GM23338 (cell line): ENCODE results near the gene TMBIM1. TPM values are rescaled to one million over a fixed set of nuclear protein-coding genes. Genes with fewer than 3 reads are reported as not detected.

Experiments
- ATAC-seq: fragments of 200-7000 bp; cut with Tn5 transposase; 3 replicates; pipeline ENCODE4 v1.9.1; 2020
- DNase-seq: peaks from one replicate; pipeline ENCODE4 v3.0.0-alpha.2; 2015; ENCODE audit warnings: low spot score
- H2AFZ ChIP-seq: fragments of 200-600 bp; sonication (generic); 2 replicates; pipeline ENCODE4 v1.8.0; 2016; ENCODE audit warnings: antibody characterized with exemption, mild to moderate bottlenecking, moderate library complexity
- H3F3A ChIP-seq: fragments of 200-600 bp; sonication (generic); replicated peaks from 2 replicates; pipeline ENCODE4 v1.8.0; 2017; ENCODE audit warnings: antibody characterized with exemption, mixed run types, low read depth
- H3K27ac ChIP-seq: fragments of 200-600 bp; sonication (generic); 2 replicates; pipeline ENCODE4 v1.6.1; 2016; ENCODE audit warnings: low read depth
- H3K27me3 ChIP-seq: fragments of 200-600 bp; sonication (generic); 2 replicates; pipeline ENCODE4 v1.8.0; 2016; ENCODE audit warnings: mild to moderate bottlenecking, mixed run types, moderate library complexity; ENCODE audit not compliant: insufficient read depth
- H3K36me3 ChIP-seq: fragments of 200-600 bp; sonication (generic); 2 replicates; pipeline ENCODE4 v1.8.0; 2016; ENCODE audit warnings: mild to moderate bottlenecking; ENCODE audit not compliant: insufficient read depth
- H3K4me1 ChIP-seq: fragments of 200-600 bp; sonication (generic); 2 replicates; pipeline ENCODE4 v1.8.0; 2016; ENCODE audit warnings: mild to moderate bottlenecking, moderate library complexity; ENCODE audit not compliant: insufficient read depth
- H3K4me2 ChIP-seq: fragments of 200-600 bp; sonication (generic); 2 replicates; pipeline ENCODE4 v1.7.1; 2017; ENCODE audit warnings: mixed run types
- H3K4me3 ChIP-seq: fragments of 200-600 bp; sonication (generic); 2 replicates; pipeline ENCODE4 v1.6.1; 2016; ENCODE audit warnings: mixed run types
- H3K79me2 ChIP-seq: fragments of 200-600 bp; sonication (generic); replicated peaks from 2 replicates; pipeline ENCODE4 v1.8.0; 2017; ENCODE audit warnings: mild to moderate bottlenecking; ENCODE audit not compliant: insufficient read depth
- H3K9me2 ChIP-seq: fragments of 200-600 bp; sonication (generic); 2 replicates; pipeline ENCODE4 v1.8.0; 2017; ENCODE audit not compliant: insufficient read depth
- H4K20me1 ChIP-seq: fragments of 200-600 bp; sonication (generic); replicated peaks from 2 replicates; pipeline ENCODE4 v1.8.0; 2017; ENCODE audit warnings: mild to moderate bottlenecking; ENCODE audit not compliant: insufficient read depth
- H3K27ac Mint-ChIP-seq: 2 replicates; pipeline ENCODE4 v1.8.0; 2020; ENCODE audit warnings: inconsistent platforms, mild to moderate bottlenecking, moderate library complexity, mixed read lengths
- H3K27me3 Mint-ChIP-seq: 3 replicates; pipeline ENCODE4 v1.8.0; 2022; ENCODE audit warnings: low read depth, mild to moderate bottlenecking, moderate library complexity, mixed read lengths, inconsistent platforms; ENCODE audit not compliant: insufficient read depth, poor library complexity
- H3K36me3 Mint-ChIP-seq: 3 replicates; pipeline ENCODE4 v1.8.0; 2021; ENCODE audit warnings: low read depth, mild to moderate bottlenecking, inconsistent platforms, moderate library complexity, mixed read lengths
- H3K4me1 Mint-ChIP-seq: 3 replicates; pipeline ENCODE4 v1.8.0; 2020; ENCODE audit warnings: mild to moderate bottlenecking, inconsistent platforms, mixed read lengths
- H3K4me3 Mint-ChIP-seq: 3 replicates; pipeline ENCODE4 v1.8.0; 2021; ENCODE audit warnings: moderate library complexity, mild to moderate bottlenecking, inconsistent platforms, mixed read lengths
- H3K9me3 Mint-ChIP-seq: 3 replicates; pipeline ENCODE4 v1.8.0; 2020; ENCODE audit warnings: moderate library complexity, mild to moderate bottlenecking, inconsistent platforms, mixed read lengths
- CREB1 ChIP-seq: fragments of 250-450 bp; sonication (Bioruptor Pico); IDR thresholded peaks from 2 replicates; pipeline ENCODE4 v1.5.0; 2020; ENCODE audit warnings: low read depth, mild to moderate bottlenecking, moderate library complexity
- ETS1 ChIP-seq: IDR thresholded peaks from 2 replicates; pipeline ENCODE4 v1.6.1; 2016; ENCODE audit warnings: antibody characterized with exemption
- EZH2 ChIP-seq: fragments of 200-600 bp; sonication (generic); IDR thresholded peaks from one replicate; pipeline ENCODE4 v1.8.0; 2017; ENCODE audit warnings: antibody characterized with exemption, mild to moderate bottlenecking, low read depth; ENCODE audit not compliant: unreplicated experiment
- EZH2phosphoT487 ChIP-seq: fragments of 200-600 bp; sonication (generic); IDR thresholded peaks from one replicate; pipeline ENCODE4 v1.8.1; 2018; ENCODE audit warnings: antibody characterized with exemption; ENCODE audit not compliant: unreplicated experiment
- JUNB ChIP-seq: IDR thresholded peaks from one replicate; pipeline ENCODE4 v1.6.1; 2016; ENCODE audit warnings: antibody characterized with exemption; ENCODE audit not compliant: unreplicated experiment
- POLR2AphosphoS5 ChIP-seq: IDR thresholded peaks from 2 replicates; pipeline ENCODE4 v1.6.1; 2016; ENCODE audit warnings: antibody characterized with exemption, low read depth
- STAT1 ChIP-seq: IDR thresholded peaks from one replicate; pipeline ENCODE4 v1.6.1; 2016; ENCODE audit warnings: antibody characterized with exemption; ENCODE audit not compliant: unreplicated experiment
- ZNF114 ChIP-seq: fragments of 250-450 bp; sonication (Bioruptor Pico); IDR thresholded peaks from 2 replicates; pipeline ENCODE4 v1.5.0; 2020; ENCODE audit warnings: mild to moderate bottlenecking, moderate library complexity
- ZNF331 ChIP-seq: fragments of 250-450 bp; sonication (Bioruptor Pico); IDR thresholded peaks from 2 replicates; pipeline ENCODE4 v1.5.0; 2020; ENCODE audit warnings: low read depth, mild to moderate bottlenecking, moderate library complexity
- polyA plus RNA-seq: library from polyadenylated mRNA; unstranded; fragments of >200 nt; fragmentation: Nextera tagmentation; extraction: Ambion mirVana; gene quantifications from 2 replicates; pipeline ENCODE4 v1.2.1, GENCODE V29; 2016
- total RNA-seq: library from RNA; depleted of rRNA; stranded (reverse); fragments of >200 nt; shearing (Covaris generic); gene quantifications from 2 replicates; pipeline ENCODE4 v1.2.3, GENCODE V29; 2014
- TF ChIP-seq, protein P1 (sequence below), 2 experiments: fragments of 200-600 bp in 1 of 2; sonication (generic) in 1 of 2; conservative IDR thresholded peaks; 2 replicates each; pipeline versions ENCODE4 v1.5.1 to v1.6.1; 2016 to 2017; ENCODE audit warnings: antibody characterized with exemption in 2 of 2, low read depth in 2 of 2, mild to moderate bottlenecking in 2 of 2, moderate library complexity in 1 of 2
- TF ChIP-seq, protein P2 (sequence below): IDR thresholded peaks from one replicate; pipeline ENCODE4 v1.6.1; 2018; ENCODE audit warnings: antibody characterized with exemption; ENCODE audit not compliant: unreplicated experiment

TMBIM1 gene
- total and polyA plus RNA-seq, 2 experiments from 2014 or later = 12.0 to 20.8 TPM

DNA sequence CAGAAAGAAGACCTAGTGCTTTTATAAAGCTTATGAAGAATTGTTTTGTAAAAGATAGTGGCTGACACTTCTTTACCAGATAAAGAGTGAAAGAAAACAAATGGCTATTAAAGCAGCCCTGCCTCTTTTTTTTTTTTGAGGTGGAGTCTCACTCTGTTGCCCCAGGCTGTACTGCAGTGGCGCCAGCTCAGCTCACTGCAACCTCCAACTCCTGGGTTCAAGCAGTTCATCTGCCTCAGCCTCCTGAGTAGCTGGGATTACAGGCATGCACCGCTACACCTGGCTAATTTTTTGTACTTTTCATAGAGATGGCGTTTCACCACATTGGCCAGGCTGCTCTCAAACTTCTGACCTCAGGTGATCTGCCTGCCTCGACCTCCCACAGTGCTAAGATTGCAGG, 62.5 kb downstream of the TMBIM1 start (continued):
- TF ChIP-seq, protein P1, sequence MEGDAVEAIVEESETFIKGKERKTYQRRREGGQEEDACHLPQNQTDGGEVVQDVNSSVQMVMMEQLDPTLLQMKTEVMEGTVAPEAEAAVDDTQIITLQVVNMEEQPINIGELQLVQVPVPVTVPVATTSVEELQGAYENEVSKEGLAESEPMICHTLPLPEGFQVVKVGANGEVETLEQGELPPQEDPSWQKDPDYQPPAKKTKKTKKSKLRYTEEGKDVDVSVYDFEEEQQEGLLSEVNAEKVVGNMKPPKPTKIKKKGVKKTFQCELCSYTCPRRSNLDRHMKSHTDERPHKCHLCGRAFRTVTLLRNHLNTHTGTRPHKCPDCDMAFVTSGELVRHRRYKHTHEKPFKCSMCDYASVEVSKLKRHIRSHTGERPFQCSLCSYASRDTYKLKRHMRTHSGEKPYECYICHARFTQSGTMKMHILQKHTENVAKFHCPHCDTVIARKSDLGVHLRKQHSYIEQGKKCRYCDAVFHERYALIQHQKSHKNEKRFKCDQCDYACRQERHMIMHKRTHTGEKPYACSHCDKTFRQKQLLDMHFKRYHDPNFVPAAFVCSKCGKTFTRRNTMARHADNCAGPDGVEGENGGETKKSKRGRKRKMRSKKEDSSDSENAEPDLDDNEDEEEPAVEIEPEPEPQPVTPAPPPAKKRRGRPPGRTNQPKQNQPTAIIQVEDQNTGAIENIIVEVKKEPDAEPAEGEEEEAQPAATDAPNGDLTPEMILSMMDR (conservative IDR thresholded peaks at IDR 0.05; ENCODE audit: low read depth in 2 of 2) = no peak
- no peak for TF ChIP-seq CREB1 (CRISPR knock-in tag)
- TF ChIP-seq STAT1 = no peak
- TF ChIP-seq EZH2phosphoT487 = no peak
- TF ChIP-seq JUNB = no peak
- TF ChIP-seq ETS1 = no peak
- TF ChIP-seq ZNF114 (CRISPR knock-in tag) = no peak
- no peak for TF ChIP-seq EZH2

GRCh38 chr2:218229239-218229638, 63.1 kb downstream of the TMBIM1 start:
- H3K79me2 ChIP-seq = peaks cover 52% of the 10 kb centered on the region
- Mint-ChIP-seq H3K4me3 (no peak overlapping the region), H3K9me3 (no peaks in the 10 kb centered on the region), H3K4me1 (no peaks in the 10 kb centered on the region), H3K27me3 (no peaks in the 10 kb centered on the region), H3K36me3 (peaks cover 87% of the 10 kb centered on the region), H3K27ac (no peak overlapping the region)
- peak overlapping the region; percentile 17; the same call in 1 of the 2 replicates for H3K27ac ChIP-seq
- H4K20me1 ChIP-seq = peaks cover 37% of the 10 kb centered on the region
- no peak overlapping the region for H3K4me3 ChIP-seq
- H3K9me2 ChIP-seq = no peaks in the 10 kb centered on the region
- H3K4me2 ChIP-seq = no peak overlapping the region
- no peak for DNase-seq
- no peaks in the 10 kb centered on the region for H3K27me3 ChIP-seq
- no peak for ATAC-seq
- peaks cover 53% of the 10 kb centered on the region for H3K36me3 ChIP-seq
- H3K4me1 ChIP-seq = no peaks in the 10 kb centered on the region
- no peak overlapping the region for H2AFZ ChIP-seq
- no peaks in the 10 kb centered on the region for H3F3A ChIP-seq
- TF ChIP-seq ETS1 (no peak), POLR2AphosphoS5 (no peak), STAT1 (no peak), EZH2 (no peak), ZNF331 (CRISPR knock-in tag) (no peak), JUNB (no peak)
- TF ChIP-seq, protein P2, sequence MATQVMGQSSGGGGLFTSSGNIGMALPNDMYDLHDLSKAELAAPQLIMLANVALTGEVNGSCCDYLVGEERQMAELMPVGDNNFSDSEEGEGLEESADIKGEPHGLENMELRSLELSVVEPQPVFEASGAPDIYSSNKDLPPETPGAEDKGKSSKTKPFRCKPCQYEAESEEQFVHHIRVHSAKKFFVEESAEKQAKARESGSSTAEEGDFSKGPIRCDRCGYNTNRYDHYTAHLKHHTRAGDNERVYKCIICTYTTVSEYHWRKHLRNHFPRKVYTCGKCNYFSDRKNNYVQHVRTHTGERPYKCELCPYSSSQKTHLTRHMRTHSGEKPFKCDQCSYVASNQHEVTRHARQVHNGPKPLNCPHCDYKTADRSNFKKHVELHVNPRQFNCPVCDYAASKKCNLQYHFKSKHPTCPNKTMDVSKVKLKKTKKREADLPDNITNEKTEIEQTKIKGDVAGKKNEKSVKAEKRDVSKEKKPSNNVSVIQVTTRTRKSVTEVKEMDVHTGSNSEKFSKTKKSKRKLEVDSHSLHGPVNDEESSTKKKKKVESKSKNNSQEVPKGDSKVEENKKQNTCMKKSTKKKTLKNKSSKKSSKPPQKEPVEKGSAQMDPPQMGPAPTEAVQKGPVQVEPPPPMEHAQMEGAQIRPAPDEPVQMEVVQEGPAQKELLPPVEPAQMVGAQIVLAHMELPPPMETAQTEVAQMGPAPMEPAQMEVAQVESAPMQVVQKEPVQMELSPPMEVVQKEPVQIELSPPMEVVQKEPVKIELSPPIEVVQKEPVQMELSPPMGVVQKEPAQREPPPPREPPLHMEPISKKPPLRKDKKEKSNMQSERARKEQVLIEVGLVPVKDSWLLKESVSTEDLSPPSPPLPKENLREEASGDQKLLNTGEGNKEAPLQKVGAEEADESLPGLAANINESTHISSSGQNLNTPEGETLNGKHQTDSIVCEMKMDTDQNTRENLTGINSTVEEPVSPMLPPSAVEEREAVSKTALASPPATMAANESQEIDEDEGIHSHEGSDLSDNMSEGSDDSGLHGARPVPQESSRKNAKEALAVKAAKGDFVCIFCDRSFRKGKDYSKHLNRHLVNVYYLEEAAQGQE = no peak
